ENCODE measurements around the gene GPR137C.
A peak's percentile ranks its signal among the peaks of the same experiment; 100 is the strongest.

The GPR137C gene

DNA sequence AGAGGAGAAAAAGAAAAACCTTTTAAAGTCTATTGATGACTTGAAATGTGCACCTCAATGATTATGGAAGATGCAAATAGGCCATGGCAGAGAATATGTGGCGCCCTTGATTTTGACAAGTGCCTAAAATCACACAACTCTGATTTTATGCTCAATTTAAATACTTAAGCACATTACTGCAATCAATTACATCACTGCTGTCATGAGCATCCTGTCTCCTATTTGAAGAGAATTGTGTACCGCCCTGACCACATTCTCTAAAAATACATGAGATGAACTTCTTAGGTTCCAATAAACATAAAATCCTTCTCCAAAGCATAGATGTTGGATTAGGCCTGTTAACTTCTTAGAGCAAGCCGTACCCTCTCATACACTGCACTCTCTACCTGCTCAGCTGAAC, 2.0 kb upstream of the GPR137C start:
- Histone ChIP-seq H3K9ac (no peak overlapping the region), H3K4me2 (ENCODE audit: low read length) (no peak overlapping the region), H3K4me1 (peaks cover 4% of the 10 kb centered on the region), H2AFZ (no peak overlapping the region), H3K79me2 (peaks cover 11% of the 10 kb centered on the region), H3K27ac (no peak overlapping the region), H3K4me3 (ENCODE audit: low read depth, low read length) (no peak overlapping the region), H3K27me3 (ENCODE audit: control insufficient read depth, insufficient read depth, low read length) (no peaks in the 10 kb centered on the region), H3K9me3 (ENCODE audit: control insufficient read depth, low read length) (no peaks in the 10 kb centered on the region), H3K36me3 (ENCODE audit: control insufficient read depth, insufficient read depth, low read length) (no peaks in the 10 kb centered on the region)
- TF ChIP-seq, protein P1, sequence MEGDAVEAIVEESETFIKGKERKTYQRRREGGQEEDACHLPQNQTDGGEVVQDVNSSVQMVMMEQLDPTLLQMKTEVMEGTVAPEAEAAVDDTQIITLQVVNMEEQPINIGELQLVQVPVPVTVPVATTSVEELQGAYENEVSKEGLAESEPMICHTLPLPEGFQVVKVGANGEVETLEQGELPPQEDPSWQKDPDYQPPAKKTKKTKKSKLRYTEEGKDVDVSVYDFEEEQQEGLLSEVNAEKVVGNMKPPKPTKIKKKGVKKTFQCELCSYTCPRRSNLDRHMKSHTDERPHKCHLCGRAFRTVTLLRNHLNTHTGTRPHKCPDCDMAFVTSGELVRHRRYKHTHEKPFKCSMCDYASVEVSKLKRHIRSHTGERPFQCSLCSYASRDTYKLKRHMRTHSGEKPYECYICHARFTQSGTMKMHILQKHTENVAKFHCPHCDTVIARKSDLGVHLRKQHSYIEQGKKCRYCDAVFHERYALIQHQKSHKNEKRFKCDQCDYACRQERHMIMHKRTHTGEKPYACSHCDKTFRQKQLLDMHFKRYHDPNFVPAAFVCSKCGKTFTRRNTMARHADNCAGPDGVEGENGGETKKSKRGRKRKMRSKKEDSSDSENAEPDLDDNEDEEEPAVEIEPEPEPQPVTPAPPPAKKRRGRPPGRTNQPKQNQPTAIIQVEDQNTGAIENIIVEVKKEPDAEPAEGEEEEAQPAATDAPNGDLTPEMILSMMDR (IDR thresholded peaks at IDR 0.05): no peak

DNA sequence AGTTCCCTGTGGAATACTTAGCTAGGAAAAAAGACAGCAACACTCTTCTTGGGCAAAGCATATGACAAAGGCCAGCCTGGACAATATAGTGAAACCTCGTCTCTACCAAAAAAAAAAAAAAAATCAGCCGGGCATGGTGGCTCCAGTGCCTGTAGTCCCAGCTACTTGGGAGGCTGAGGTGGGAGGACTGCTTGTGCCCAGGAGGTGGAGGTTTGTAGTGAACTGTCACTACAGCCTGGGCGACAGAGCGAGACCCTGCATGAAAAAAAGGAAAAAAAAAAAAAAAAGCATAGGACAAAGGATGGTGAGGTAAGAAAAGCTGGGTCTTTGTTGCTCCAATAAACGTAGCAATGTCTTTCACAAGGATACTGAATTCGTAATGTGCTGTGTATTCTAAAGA, 1.4 kb upstream of the GPR137C start:
- peak overlapping the region; percentile 82 for H3K27ac ChIP-seq

DNA sequence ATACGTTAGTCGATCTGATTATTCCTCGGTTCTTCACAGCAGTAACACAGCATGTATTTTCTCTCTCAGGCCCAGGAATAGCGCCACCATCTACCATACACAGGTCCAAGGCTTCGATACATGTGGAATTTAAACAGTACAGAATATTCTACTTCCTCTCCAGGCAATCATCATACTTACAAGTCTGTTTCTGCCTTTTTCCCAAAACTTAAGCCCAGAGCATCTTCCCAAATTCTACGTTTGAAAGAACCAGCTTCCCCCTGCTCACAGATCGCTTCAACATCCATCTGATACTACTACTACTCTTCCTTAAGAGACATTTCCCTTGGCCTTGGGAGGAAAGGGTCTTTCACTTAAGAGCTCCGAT, 957 bp upstream of the GPR137C start:
- H2AFZ ChIP-seq: peak overlapping the region; percentile 98
- peak overlapping the region; percentile 78 for H3K4me3 ChIP-seq (ENCODE audit: low read depth, low read length)
- H3K27ac ChIP-seq: peak overlapping the region; percentile 82
- H3K9me3 ChIP-seq (ENCODE audit: control insufficient read depth, low read length): no peaks in the 10 kb centered on the region
- H3K27me3 ChIP-seq (ENCODE audit: control insufficient read depth, insufficient read depth, low read length): no peaks in the 10 kb centered on the region
- TF ChIP-seq, protein P1 (IDR thresholded peaks at IDR 0.05): peak; percentile 16
- no peaks in the 10 kb centered on the region for H3K36me3 ChIP-seq (ENCODE audit: control insufficient read depth, insufficient read depth, low read length)
- H3K9ac ChIP-seq: peak overlapping the region; percentile 34
- peaks cover 4% of the 10 kb centered on the region for H3K4me1 ChIP-seq
- H3K79me2 ChIP-seq: peaks cover 11% of the 10 kb centered on the region
- peak overlapping the region; percentile 89 for H3K4me2 ChIP-seq (ENCODE audit: low read length)

More for the DNA sequence above, 1.4 kb upstream of the GPR137C start:
- peak overlapping the region; percentile 78 for H3K4me3 ChIP-seq (ENCODE audit: low read depth, low read length)
- H3K36me3 ChIP-seq (ENCODE audit: control insufficient read depth, insufficient read depth, low read length): no peaks in the 10 kb centered on the region
- H3K4me2 ChIP-seq (ENCODE audit: low read length): peak overlapping the region; percentile 89
- no peak overlapping the region for H3K9ac ChIP-seq
- H3K9me3 ChIP-seq (ENCODE audit: control insufficient read depth, low read length): no peaks in the 10 kb centered on the region
- peak overlapping the region; percentile 98 for H2AFZ ChIP-seq
- H3K27me3 ChIP-seq (ENCODE audit: control insufficient read depth, insufficient read depth, low read length): no peaks in the 10 kb centered on the region
- H3K79me2 ChIP-seq: peaks cover 11% of the 10 kb centered on the region
- TF ChIP-seq, protein P1 (IDR thresholded peaks at IDR 0.05): no peak
- peaks cover 4% of the 10 kb centered on the region for H3K4me1 ChIP-seq

DNA sequence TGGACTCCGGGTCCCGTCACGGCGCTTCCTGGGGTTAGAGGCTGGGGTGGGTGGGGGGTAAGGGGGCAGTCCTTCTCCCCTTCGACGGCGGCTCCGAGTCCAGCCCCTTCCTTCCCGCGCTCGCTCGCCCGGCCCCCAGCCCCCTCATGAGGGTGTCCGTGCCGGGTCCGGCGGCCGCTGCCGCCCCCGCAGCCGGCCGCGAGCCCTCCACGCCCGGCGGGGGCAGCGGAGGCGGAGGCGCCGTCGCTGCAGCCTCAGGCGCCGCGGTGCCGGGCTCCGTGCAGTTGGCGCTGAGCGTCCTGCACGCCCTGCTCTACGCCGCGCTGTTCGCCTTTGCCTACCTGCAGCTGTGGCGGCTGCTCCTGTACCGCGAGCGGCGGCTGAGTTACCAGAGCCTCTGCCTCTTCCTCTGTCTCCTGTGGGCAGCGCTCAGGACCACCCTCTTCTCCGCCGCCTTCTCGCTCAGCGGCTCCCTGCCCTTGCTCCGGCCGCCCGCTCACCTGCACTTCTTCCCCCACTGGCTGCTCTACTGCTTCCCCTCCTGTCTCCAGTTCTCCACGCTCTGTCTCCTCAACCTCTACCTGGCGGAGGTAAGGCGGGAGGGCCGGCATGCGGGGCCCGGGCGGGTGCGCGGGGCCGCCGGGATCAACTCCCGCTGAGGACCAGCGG, 500 bp downstream of the GPR137C start:
- Histone ChIP-seq H3K36me3 (ENCODE audit: control insufficient read depth, insufficient read depth, low read length) (no peaks in the 10 kb centered on the region), H2AFZ (peak overlapping the region; percentile 91), H3K79me2 (peaks cover 11% of the 10 kb centered on the region)

More for the DNA sequence above, 500 bp downstream of the GPR137C start:
- no peaks in the 10 kb centered on the region for H3K9me3 ChIP-seq (ENCODE audit: control insufficient read depth, low read length)
- no peaks in the 10 kb centered on the region for H3K27me3 ChIP-seq (ENCODE audit: control insufficient read depth, insufficient read depth, low read length)
- H3K27ac ChIP-seq: no peak overlapping the region
- H3K4me2 ChIP-seq (ENCODE audit: low read length): peak overlapping the region; percentile 69
- peaks cover 4% of the 10 kb centered on the region for H3K4me1 ChIP-seq
- TF ChIP-seq, protein P1 (IDR thresholded peaks at IDR 0.05): no peak
- peak overlapping the region; percentile 78 for H3K4me3 ChIP-seq (ENCODE audit: low read depth, low read length)
- H3K9ac ChIP-seq: no peak overlapping the region
